ENCODE measurements around the gene RAMACL.
A peak's percentile ranks its signal among the peaks of the same experiment; 100 is the strongest.

Gene RAMACL

DNA sequence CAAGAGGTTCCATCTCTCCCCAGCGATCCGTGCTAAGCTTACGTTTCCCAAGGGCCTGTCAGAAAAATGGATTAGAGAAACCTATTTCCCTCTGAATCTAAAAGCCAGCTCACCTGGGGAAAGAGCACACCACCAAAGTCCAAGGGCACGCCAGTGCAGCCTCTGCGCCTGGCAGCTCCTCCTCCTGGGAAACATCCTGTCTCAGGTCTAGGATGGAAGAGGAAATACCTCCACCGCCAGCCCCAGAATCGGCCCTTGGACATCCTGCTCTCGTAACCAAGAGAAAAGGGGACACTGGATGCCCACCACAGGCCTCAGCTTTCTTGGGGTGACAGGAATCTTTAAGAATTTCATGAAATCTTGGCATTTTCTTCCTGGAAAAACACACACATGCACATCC is 18.7 kb downstream of the RAMACL start:
- no peak for DNase-seq (ENCODE audit: low read depth in 2 of 2)
- no peak for TF ChIP-seq CTCF (IDR thresholded peaks at IDR 0.05; ENCODE audit: low read depth, low read length)
- no peak overlapping the region for H3K4me3 ChIP-seq (replicated peaks in 1 of 2; ENCODE audit: low read depth in 2 of 2, low read length in 2 of 2)

GRCh38 chr6:166567107-166567506 is 19.4 kb downstream of the RAMACL start:
- TF ChIP-seq CTCF (IDR thresholded peaks at IDR 0.05; ENCODE audit: low read depth, low read length) = no peak
- peak; percentile 95 to 98 for DNase-seq (ENCODE audit: low read depth in 2 of 2)
- no peak overlapping the region for H3K4me3 ChIP-seq (replicated peaks in 1 of 2; ENCODE audit: low read depth in 2 of 2, low read length in 2 of 2)

- no peak for DNase-seq (ENCODE audit: low read depth in 2 of 2)
- TF ChIP-seq CTCF (IDR thresholded peaks at IDR 0.05; ENCODE audit: low read depth, low read length) = no peak
- H3K4me3 ChIP-seq (replicated peaks in 1 of 2; ENCODE audit: low read depth in 2 of 2, low read length in 2 of 2) = no peak overlapping the region
These were observed 20.2 kb downstream of the RAMACL start for GRCh38 chr6:166566026-166567011.

DNA sequence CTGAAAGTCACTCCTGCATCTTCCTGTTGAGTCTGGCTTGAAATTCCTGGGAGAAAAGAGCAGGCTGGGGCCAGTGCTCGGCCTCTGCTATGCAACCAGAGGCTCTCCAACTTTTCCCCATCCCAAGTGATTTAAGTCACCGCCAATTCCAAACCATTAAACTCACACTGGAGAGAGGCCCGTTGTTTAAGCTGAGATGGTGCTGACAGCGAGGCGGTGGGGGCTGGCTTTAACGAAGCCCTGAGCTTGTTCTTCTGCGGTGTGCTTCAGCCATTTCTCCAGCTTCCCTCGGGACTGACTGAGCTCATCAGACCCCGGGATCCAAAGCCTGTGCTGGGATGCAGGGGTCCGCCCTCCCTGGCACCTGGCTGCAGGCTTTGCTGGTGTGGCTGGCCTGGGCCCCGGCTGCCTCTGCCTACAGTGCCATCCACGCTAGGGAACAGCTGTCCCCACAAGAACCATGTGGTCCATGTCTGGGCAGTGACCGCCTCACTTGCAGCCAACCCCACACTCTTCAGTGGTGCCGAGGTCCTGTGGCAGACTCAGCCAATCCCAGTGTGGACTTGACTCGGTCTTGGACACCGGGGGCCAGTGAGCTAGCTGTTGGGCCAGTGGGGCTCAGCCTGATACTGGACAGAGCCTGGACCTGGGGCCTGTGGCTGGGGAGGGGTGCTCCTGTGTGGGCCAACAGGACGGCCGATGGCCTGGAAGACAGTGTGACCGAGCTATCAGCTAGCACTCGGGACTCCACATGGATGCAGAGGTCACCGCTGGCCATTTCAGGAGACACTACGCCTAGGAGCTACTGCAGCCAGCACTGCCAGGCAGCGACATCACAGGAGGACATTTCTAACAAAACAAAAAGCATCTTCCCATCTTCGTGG is 21.2 kb downstream of the RAMACL start:
- H3K4me3 ChIP-seq (replicated peaks in 1 of 2; ENCODE audit: low read depth in 2 of 2, low read length in 2 of 2) = no peak overlapping the region
- TF ChIP-seq CTCF (IDR thresholded peaks at IDR 0.05; ENCODE audit: low read depth, low read length) = no peak
- peak in 1 of 2 donors; percentile 64 for DNase-seq (ENCODE audit: low read depth in 2 of 2)

- no peak for DNase-seq (ENCODE audit: low read depth in 2 of 2)
- H3K4me3 ChIP-seq (replicated peaks in 1 of 2; ENCODE audit: low read depth in 2 of 2, low read length in 2 of 2) = no peak overlapping the region
- TF ChIP-seq CTCF (IDR thresholded peaks at IDR 0.05; ENCODE audit: low read depth, low read length) = no peak
These were observed 22.7 kb downstream of the RAMACL start for GRCh38 chr6:166563805-166564204.

DNA sequence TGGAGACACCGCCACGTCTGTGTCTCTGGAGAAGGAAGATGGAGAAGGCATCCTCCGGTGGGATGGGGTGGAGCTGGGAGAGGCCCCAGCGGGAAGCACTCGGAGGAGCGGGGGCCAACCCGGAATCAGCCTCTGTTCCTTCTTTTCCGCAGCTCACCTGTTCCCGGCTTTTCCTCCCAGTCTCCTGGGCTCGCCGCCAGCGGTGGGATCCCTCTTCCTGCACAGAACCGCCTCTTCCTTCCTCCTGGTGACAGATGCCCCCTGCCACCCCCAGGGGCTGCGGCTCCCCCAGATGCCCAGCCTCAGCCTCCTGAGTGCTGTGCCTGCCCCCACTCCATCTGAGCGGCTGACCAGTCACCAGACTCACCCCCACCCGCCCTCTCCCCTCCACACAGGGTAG is 23.3 kb downstream of the RAMACL start:
- H3K4me3 ChIP-seq (replicated peaks in 1 of 2; ENCODE audit: low read depth in 2 of 2, low read length in 2 of 2) = no peak overlapping the region
- DNase-seq (ENCODE audit: low read depth in 2 of 2) = no peak
- TF ChIP-seq CTCF (IDR thresholded peaks at IDR 0.05; ENCODE audit: low read depth, low read length) = no peak
